Activated T-helper 1 cell treated with anti-CD3 and anti-CD28 coated beads, Interleukin-12 subunit alpha, Interleukin-12 subunit beta, Interleukin-2, Interleukin-4 antibody, amounts not matched to agents 30 ng/mL and 10 ng/mL and 1 ng/mL, durations not matched to agents 14 hours and 24 hours and 36 hours (primary cell): Measurements from ENCODE around the gene SUPT4H1. TPM values are rescaled to one million over a fixed set of nuclear protein-coding genes. Genes with fewer than 3 reads are reported as not detected.
"Not testable (repeated sequence)": the region's sequence is repeated elsewhere in the genome, so short reads cannot be mapped to it uniquely, and the experiment has no call there.

Source experiments
- DNase-seq: peaks from one replicate; pipeline ENCODE4 v3.0.0; 2021; ENCODE audit warnings: low spot score
- H3K27ac Mint-ChIP-seq: one replicate; pipeline ENCODE4 v1.8.0; 2021; ENCODE audit warnings: mild to moderate bottlenecking, mixed read lengths
- H3K27me3 Mint-ChIP-seq: one replicate; pipeline ENCODE4 v1.8.0; 2022; ENCODE audit warnings: mild to moderate bottlenecking, moderate library complexity, mixed read lengths; ENCODE audit not compliant: insufficient read depth
- H3K36me3 Mint-ChIP-seq: one replicate; pipeline ENCODE4 v1.8.0; 2021; ENCODE audit warnings: low read depth, mixed read lengths
- H3K4me1 Mint-ChIP-seq: one replicate; pipeline ENCODE4 v1.8.0; 2021; ENCODE audit warnings: low read depth, mixed read lengths
- H3K4me3 Mint-ChIP-seq: one replicate; pipeline ENCODE4 v1.8.0; 2021; ENCODE audit warnings: mild to moderate bottlenecking, moderate library complexity, mixed read lengths
- H3K9me3 Mint-ChIP-seq: one replicate; pipeline ENCODE4 v1.8.0; 2021; ENCODE audit warnings: mixed read lengths
- intact Hi-C: fragments of 100-400 bp; cut with micrococcal nuclease; formaldehyde crosslinking; loops from one replicate; pipeline ENCODE4 v1.15.1; 2024
- total RNA-seq: library from RNA; stranded (reverse); gene quantifications from 2 replicates; pipeline ENCODE4 v1.2.3, GENCODE V29; 2022

SUPT4H1 gene
- total RNA-seq, 1 donor from 2014 or later = 138 TPM

- H3K9me3 Mint-ChIP-seq = no peaks in the 10 kb centered on the region
- H3K27me3 Mint-ChIP-seq = no peaks in the 10 kb centered on the region
- no peak for DNase-seq
- peaks cover 51% of the 10 kb centered on the region for H3K4me1 Mint-ChIP-seq
- H3K4me3 Mint-ChIP-seq = peak overlapping the region; percentile 93
- intact Hi-C loops = loop anchor here (1.0 to 5.0 kb wide), 13 partner anchors 8 to 500 kb away; partner anchors contain the start of genes DYNLL2, MKS1, MRPS23 and MTMR4
- H3K36me3 Mint-ChIP-seq = peaks cover 35% of the 10 kb centered on the region
- H3K27ac Mint-ChIP-seq = peak overlapping the region; percentile 91
Measured at GRCh38 chr17:58352596-58353388, 791 bp upstream of the SUPT4H1 start.

GRCh38 chr17:58351182-58351581 lies 819 bp downstream of the SUPT4H1 start:
- intact Hi-C loops = loop anchor here (5.0 kb wide), 2 partner anchors 269 to 499 kb away; partner anchors contain the start of genes DYNLL2 and MRPS23
- Mint-ChIP-seq H3K27me3 (no peaks in the 10 kb centered on the region), H3K4me3 (peak overlapping the region; percentile 100), H3K27ac (peak overlapping the region; percentile 96), H3K4me1 (peaks cover 64% of the 10 kb centered on the region), H3K9me3 (no peaks in the 10 kb centered on the region), H3K36me3 (peaks cover 51% of the 10 kb centered on the region)
- no peak for DNase-seq

GRCh38 chr17:58348038-58348437 lies 4.0 kb downstream of the SUPT4H1 start:
- peak overlapping the region; percentile 15 for H3K27ac Mint-ChIP-seq
- H3K36me3 Mint-ChIP-seq = peaks cover 72% of the 10 kb centered on the region
- H3K4me3 Mint-ChIP-seq = no peak overlapping the region
- DNase-seq = no peak
- H3K4me1 Mint-ChIP-seq = peaks cover 77% of the 10 kb centered on the region
- H3K27me3 Mint-ChIP-seq = peaks cover 2% of the 10 kb centered on the region
- no peaks in the 10 kb centered on the region for H3K9me3 Mint-ChIP-seq
- intact Hi-C loops = no loop called here

GRCh38 chr17:58345500-58345899 lies 6.5 kb downstream of the SUPT4H1 start:
- Mint-ChIP-seq H3K4me3 (peak overlapping the region; percentile 100), H3K27me3 (peaks cover 2% of the 10 kb centered on the region), H3K36me3 (peaks cover 79% of the 10 kb centered on the region), H3K9me3 (no peaks in the 10 kb centered on the region), H3K27ac (peak overlapping the region; percentile 98), H3K4me1 (peaks cover 80% of the 10 kb centered on the region)
- intact Hi-C loops = loop anchor here (2.0 kb wide), 1 partner anchor 37 kb away; no protein-coding TSS in a partner anchor
- no peak for DNase-seq

- peak; percentile 59 for DNase-seq
- no peaks in the 10 kb centered on the region for H3K9me3 Mint-ChIP-seq
- peaks cover 85% of the 10 kb centered on the region for H3K36me3 Mint-ChIP-seq
- H3K27me3 Mint-ChIP-seq = peaks cover 2% of the 10 kb centered on the region
- intact Hi-C loops = loop anchor here (1.0 to 5.0 kb wide), 10 partner anchors 8 to 763 kb away; partner anchors contain the start of genes SRSF1, SUPT4H1 and TRIM37
- H3K27ac Mint-ChIP-seq = peak overlapping the region; percentile 98
- peaks cover 86% of the 10 kb centered on the region for H3K4me1 Mint-ChIP-seq
- H3K4me3 Mint-ChIP-seq = peak overlapping the region; percentile 100
Measured at GRCh38 chr17:58344791-58345157, 7.2 kb downstream of the SUPT4H1 start.

GRCh38 chr17:58344047-58344790 lies 7.8 kb downstream of the SUPT4H1 start:
- peaks cover 80% of the 10 kb centered on the region for H3K4me1 Mint-ChIP-seq
- peaks cover 84% of the 10 kb centered on the region for H3K36me3 Mint-ChIP-seq
- peak; percentile 91 for DNase-seq
- H3K27ac Mint-ChIP-seq = peak overlapping the region; percentile 98
- peak overlapping the region; percentile 100 for H3K4me3 Mint-ChIP-seq
- H3K27me3 Mint-ChIP-seq = peaks cover 2% of the 10 kb centered on the region
- H3K9me3 Mint-ChIP-seq = no peaks in the 10 kb centered on the region
- intact Hi-C loops = loop anchor here (1.0 to 5.0 kb wide), 10 partner anchors 8 to 763 kb away; partner anchors contain the start of genes SRSF1, SUPT4H1 and TRIM37

GRCh38 chr17:58343131-58343530 lies 8.9 kb downstream of the SUPT4H1 start:
- peaks cover 73% of the 10 kb centered on the region for H3K36me3 Mint-ChIP-seq
- peaks cover 2% of the 10 kb centered on the region for H3K27me3 Mint-ChIP-seq
- H3K4me3 Mint-ChIP-seq = peak overlapping the region; percentile 100
- intact Hi-C loops = loop anchor here (5.0 kb wide), 2 partner anchors 336 to 764 kb away; partner anchors contain the start of genes SRSF1 and TRIM37
- no peaks in the 10 kb centered on the region for H3K9me3 Mint-ChIP-seq
- DNase-seq = no peak
- H3K27ac Mint-ChIP-seq = peak overlapping the region; percentile 98
- H3K4me1 Mint-ChIP-seq = peaks cover 78% of the 10 kb centered on the region

- Mint-ChIP-seq H3K27ac (peak overlapping the region; percentile 98), H3K36me3 (peaks cover 63% of the 10 kb centered on the region), H3K4me3 (peak overlapping the region; percentile 100), H3K27me3 (peaks cover 2% of the 10 kb centered on the region), H3K4me1 (peaks cover 74% of the 10 kb centered on the region), H3K9me3 (no peaks in the 10 kb centered on the region)
- intact Hi-C loops = loop anchor here (5.0 kb wide), 2 partner anchors 335 to 765 kb away; partner anchors contain the start of genes SRSF1 and TRIM37
- no peak for DNase-seq
Measured at GRCh38 chr17:58341861-58342475, 10.0 kb downstream of the SUPT4H1 start.

- peaks cover 74% of the 10 kb centered on the region for H3K4me1 Mint-ChIP-seq
- peak overlapping the region; percentile 100 for H3K4me3 Mint-ChIP-seq
- not testable (repeated sequence) for H3K9me3 Mint-ChIP-seq, H3K27me3 Mint-ChIP-seq, DNase-seq
- H3K27ac Mint-ChIP-seq = peak overlapping the region; percentile 99
- intact Hi-C loops = loop anchor here (5.0 kb wide), 2 partner anchors 334 to 766 kb away; partner anchors contain the start of genes SRSF1 and TRIM37
- peaks cover 57% of the 10 kb centered on the region for H3K36me3 Mint-ChIP-seq
Measured at GRCh38 chr17:58341136-58341860, 10.7 kb downstream of the SUPT4H1 start.

- Mint-ChIP-seq H3K4me3 (peak overlapping the region; percentile 100), H3K9me3 (no peaks in the 10 kb centered on the region), H3K27me3 (peaks cover 2% of the 10 kb centered on the region), H3K27ac (peak overlapping the region; percentile 99), H3K4me1 (peaks cover 74% of the 10 kb centered on the region), H3K36me3 (peaks cover 48% of the 10 kb centered on the region)
- intact Hi-C loops = loop anchor here (5.0 kb wide), 2 partner anchors 333 to 767 kb away; partner anchors contain the start of genes SRSF1 and TRIM37
- no peak for DNase-seq
Measured at GRCh38 chr17:58340405-58340876, 11.6 kb downstream of the SUPT4H1 start.

GRCh38 chr17:58339755-58340404 lies 12.1 kb downstream of the SUPT4H1 start:
- intact Hi-C loops = loop anchor here (2.0 to 10.0 kb wide), 8 partner anchors 179 to 1497 kb away; partner anchors contain the start of genes PRR11, RAD51C, SKA2 and SRSF1
- DNase-seq = no peak
- H3K4me3 Mint-ChIP-seq = peak overlapping the region; percentile 100
- H3K36me3 Mint-ChIP-seq = peaks cover 43% of the 10 kb centered on the region
- H3K9me3 Mint-ChIP-seq = no peaks in the 10 kb centered on the region
- peaks cover 74% of the 10 kb centered on the region for H3K4me1 Mint-ChIP-seq
- H3K27ac Mint-ChIP-seq = peak overlapping the region; percentile 99
- H3K27me3 Mint-ChIP-seq = peaks cover 2% of the 10 kb centered on the region
